SK-N-MC (cell line): ENCODE measurements around the gene CELA2A.

ENCODE experiments used
- EZH2 ChIP-seq: fragments of 200-600 bp; sonication (generic); IDR thresholded peaks from one replicate; pipeline ENCODE4 v1.6.1; 2017; ENCODE audit warnings: antibody characterized with exemption
- POLR2AphosphoS5 ChIP-seq: IDR thresholded peaks from 2 replicates; pipeline ENCODE4 v1.6.1; 2012; ENCODE audit warnings: mild to moderate bottlenecking, low read depth, low read length, borderline replicate concordance

DNA sequence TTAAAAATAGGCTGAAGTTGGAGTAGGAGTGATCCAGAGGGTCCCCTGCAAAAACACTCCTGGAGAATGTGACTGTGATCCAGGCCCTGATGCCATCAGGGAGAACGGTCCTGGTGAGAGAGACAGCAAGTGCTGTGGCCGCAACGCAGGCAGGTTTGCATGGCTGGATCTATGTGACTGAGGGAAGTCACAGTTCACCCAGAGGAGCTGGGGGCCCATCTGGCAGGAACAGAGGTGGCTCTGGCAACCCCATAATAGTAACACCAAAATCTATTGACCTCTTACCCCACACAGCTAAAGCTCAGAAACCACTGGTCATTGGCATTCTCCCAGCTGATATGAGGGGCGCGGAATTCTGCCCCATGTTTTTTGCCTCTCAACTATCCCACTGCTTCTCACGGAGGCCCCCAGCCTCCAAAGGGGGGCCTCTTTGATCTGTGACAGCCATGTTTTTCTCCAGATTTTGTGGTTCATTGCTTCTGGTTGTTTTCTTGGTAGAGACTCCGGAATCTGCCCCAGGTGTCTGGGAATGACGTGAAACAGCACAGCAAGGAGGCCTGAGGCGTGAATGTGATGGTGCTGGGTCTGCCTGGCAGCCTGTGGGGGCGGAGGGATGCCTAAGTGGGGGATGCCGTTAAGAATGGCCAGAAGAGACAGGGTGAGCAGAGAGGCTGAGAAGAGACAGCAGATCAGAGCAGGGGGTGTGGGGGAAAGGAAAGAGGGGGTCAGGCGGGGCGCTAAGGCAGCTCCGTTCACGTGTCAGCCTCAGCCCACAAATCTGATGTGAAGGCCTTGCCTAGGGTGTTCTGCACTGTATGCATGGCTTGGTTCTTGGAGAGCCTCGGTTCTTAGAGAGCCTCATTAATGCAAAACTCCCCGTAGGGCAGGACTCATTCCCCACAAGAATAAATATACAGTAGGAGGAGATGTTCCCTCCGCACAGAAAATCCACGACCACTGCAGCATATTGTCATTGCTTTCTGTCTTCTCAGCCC lies 43.9 kb downstream of the CELA2A start:
- TF ChIP-seq POLR2AphosphoS5: no peak
- no peak for TF ChIP-seq EZH2
